Embryonic facial prominence (tissue), 1 donor: ENCODE results near the gene KCNT1.

Experiments used
- DNase-seq: peaks from one replicate; pipeline ENCODE4 v3.0.0-alpha.2; 2016; ENCODE audit errors: extremely low spot score

KCNT1 gene

DNA sequence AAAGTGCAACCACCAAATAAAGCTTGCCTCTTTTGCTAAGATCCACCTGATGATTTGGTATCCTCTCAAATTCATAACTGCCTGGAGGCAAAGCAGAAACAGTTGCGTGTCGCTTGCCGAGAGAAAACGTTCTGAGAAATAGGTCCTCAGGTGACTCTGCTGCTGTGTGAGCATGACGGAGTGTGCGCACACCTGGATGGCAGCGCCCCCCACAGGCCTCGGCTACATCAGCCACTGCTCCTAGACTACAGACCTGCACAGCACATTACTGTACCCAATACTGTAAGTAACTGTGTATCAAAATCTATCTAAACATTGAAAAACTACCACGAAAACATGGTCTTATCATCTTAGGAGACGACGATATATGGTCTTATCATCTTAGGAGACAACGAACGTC lies 117.9 kb downstream of the KCNT1 start:
- DNase-seq: no peak

DNA sequence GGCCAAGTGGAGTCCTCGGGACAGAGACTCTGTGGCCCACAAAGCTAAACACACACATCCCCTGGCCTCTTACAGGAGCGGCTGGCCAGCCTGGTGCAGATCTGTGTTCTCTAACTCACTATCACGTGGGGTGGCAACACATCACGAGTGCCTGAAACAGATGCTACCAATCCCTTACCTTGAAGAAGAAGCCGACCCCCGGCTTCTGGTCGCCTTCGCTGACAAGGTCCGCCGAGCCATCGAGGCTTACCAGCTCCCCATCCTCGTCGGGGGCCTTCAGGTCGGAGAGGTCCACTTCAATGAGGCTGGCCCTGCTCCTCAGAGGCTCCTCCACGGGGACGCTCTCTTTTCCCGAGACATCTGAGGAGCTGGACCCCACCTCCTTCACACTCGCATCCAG lies 118.7 kb downstream of the KCNT1 start:
- DNase-seq: no peak

- no peak for DNase-seq
Observed at GRCh38 chr9:135821116-135821515, 119.1 kb downstream of the KCNT1 start.

DNA sequence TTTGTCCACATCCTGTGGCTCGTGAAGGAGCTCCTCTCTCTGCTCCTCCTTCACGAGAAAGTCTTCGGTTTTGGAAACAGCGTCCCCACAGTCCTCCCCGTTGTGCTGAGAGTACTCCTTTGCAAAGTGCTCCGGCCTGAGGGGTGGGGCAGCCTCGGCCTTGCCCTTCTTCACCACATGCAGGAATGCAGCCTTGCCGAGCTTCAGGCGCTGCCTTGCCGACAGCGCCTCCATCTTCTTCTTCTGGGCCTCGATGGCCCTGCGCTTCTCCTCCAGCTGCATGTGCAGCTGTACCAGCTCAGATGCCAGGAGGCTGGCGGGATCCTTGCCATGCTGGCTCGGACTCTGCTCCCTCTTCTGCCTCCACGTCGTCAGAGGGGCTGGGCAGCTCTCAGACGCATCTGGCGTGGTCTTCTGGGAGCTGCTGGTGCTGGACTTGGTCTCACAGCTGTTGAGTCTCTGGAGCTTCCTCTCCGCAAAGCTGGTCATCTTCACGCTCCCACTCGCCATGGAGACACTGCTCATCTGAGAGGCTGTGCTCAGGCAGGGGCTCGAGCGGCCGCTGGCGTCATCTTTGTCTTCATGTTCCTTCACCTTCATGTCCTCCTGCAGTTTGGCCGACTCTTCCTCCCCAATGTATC lies 119.9 kb downstream of the KCNT1 start:
- no peak for DNase-seq

- DNase-seq: no peak
Observed at GRCh38 chr9:135822374-135822755, 120.4 kb downstream of the KCNT1 start.

DNA sequence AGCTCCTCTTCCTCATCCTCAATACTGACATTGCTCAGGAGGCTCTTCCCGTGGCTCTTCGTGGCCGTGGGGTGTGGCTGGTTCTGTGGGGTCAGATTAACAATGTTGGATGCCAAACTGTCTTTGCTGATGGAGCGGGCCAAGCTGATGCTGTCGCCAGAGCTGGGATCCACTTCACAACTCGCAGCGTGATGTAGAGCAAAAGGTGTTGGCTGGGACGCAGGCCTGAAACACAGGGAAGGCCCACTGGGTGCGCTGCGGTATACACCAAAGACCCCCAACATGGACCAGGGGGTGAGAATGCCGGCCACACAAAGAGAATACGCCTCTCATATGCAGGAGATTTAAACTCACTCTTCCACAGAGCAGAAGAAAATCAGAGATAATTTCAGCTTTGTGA lies 121.1 kb downstream of the KCNT1 start:
- no peak for DNase-seq

GRCh38 chr9:135825435-135826187 lies 123.6 kb downstream of the KCNT1 start:
- DNase-seq: no peak

DNA sequence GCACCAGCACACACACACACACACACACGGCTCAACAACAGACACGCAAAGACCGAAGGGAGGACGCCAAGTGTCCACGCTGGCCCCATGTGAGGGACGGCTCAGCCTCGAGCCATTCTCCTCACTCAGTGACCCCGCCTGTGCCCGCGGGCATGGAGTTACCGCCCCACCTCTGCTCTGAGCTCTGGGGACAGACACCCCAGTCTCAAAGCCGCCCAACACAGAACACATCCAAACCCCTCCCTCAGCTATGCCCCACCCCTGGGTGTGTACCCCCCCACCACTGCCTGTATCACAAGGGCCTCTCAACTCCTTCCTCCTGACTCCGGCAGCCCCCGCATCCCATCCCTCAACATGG lies 124.2 kb downstream of the KCNT1 start:
- DNase-seq: no peak

DNA sequence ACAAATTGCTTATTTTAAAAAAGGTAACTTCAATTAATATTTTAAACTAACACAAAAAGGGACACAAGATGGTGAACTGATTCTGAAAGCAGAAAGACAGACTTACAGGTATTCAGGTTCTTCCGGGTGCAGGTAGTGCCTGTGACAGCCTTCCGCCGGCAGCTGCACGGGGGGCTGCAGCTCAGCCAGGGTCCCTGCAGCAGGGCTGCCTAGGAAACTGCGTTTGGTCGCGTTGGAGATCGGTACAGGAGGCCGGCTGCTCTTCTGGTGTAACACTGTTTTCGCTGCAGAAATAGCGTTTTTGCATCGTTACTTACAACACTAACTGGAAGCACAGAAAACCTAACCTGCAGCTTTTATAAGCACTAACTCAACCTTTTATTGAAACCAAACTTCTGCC lies 125.3 kb downstream of the KCNT1 start:
- DNase-seq: no peak

DNA sequence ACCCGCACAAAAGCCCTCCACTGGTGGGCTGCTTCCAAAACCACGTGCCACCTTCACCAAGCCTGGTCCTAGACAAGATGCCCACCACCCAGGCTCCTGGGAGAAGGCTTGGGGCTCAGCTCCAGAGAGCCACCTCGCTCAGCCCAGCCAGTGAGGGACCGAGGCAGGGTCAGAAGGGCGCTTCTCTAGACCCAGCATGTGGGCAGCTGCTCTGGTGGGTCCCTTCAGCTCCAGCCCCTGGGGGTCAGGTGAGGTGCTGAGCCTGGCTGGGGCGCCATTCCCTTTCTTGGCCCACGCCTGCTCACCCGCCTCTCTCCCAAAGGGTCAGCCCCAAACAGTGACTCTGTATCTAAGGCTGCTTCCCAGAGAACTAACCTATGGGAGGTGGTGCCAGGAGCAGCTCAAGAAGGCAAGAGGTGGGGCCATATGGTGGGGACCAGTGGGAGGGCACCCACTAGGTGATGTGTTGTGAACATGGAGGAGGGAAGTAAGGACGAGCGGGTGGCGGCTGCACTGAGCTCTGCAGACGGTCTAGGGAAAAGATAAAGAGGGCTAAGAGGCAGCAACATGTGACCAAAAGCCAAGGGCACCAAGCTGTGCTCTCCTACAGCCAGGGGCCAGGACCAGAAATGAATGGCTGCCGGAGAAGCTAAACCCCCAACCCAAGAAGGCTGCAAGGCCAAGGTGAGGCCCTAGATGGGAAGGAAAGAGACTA lies 126.0 kb downstream of the KCNT1 start:
- no peak for DNase-seq

GRCh38 chr9:135828656-135829055 lies 126.7 kb downstream of the KCNT1 start:
- DNase-seq: no peak

GRCh38 chr9:135830496-135830895 lies 128.5 kb downstream of the KCNT1 start:
- DNase-seq: no peak

- DNase-seq: no peak
Observed at GRCh38 chr9:135833864-135834263, 131.9 kb downstream of the KCNT1 start.

GRCh38 chr9:135835131-135835530 lies 133.1 kb downstream of the KCNT1 start:
- no peak for DNase-seq

- DNase-seq: no peak
Observed at GRCh38 chr9:135839516-135839915, 137.5 kb downstream of the KCNT1 start.

DNA sequence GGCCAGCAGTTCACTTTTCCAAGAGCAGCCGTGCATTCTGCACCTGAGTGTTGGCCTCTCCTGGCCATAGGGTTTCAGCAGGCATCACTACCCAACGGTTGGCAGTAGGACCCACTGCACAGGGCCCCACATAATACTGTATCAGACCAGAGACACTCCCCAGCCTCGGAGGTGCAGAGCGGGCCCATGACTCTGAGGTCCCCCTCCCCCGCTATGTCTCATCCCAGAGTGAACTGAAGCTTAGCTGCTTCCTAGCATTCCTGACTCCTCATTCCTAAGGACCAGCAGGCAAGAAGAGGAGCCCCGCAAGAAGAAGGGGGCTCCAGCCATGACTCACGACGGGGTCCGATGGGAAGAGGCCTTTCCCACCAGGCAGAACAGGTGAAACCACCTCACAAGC lies 138.1 kb downstream of the KCNT1 start:
- no peak for DNase-seq

GRCh38 chr9:135840539-135840938 lies 138.6 kb downstream of the KCNT1 start:
- no peak for DNase-seq
